ENCODE results near the gene SNTG2.
"Not testable (repeated sequence)": the region's sequence is repeated elsewhere in the genome, so short reads cannot be mapped to it uniquely, and the experiment has no call there.

Gene SNTG2

GRCh38 chr2:1097101-1097500 lies 146.5 kb downstream of the SNTG2 start:
- Histone ChIP-seq H3K27ac (no peak overlapping the region), H3K9me3 (replicated peaks in 1 of 11) (no peaks in the 10 kb centered on the region), H3K9ac (no peak overlapping the region), H3K4me1 (peaks cover under 1 to 5% (median 2%) of the 10 kb centered on the region in 10 experiments; a peak in 18 of 20 replicates), H3K27me3 (no peaks in the 10 kb centered on the region), H3K4me2 (0 out of 22 replicates have a peak overlapping the region, but pooled peaks of 2 of the 11 experiments have one; percentile 17 to 22), H4K20me1 (no peaks in the 10 kb centered on the region), H3K4me3 (no peak overlapping the region), H3K36me3 (no peaks in the 10 kb centered on the region)
- no peak for TF ChIP-seq Cebpa-rat (IDR thresholded peaks at IDR 0.05)

GRCh38 chr2:1099418-1099817 lies 148.8 kb downstream of the SNTG2 start:
- no peaks in the 10 kb centered on the region for H3K9me3 ChIP-seq (replicated peaks in 1 of 11)
- H3K27me3 ChIP-seq: no peaks in the 10 kb centered on the region
- no peaks in the 10 kb centered on the region for H3K36me3 ChIP-seq
- no peak overlapping the region for H3K27ac ChIP-seq
- H3K4me3 ChIP-seq: no peak overlapping the region
- peaks cover 7 to 14% (median 10%) of the 10 kb centered on the region in 10 experiments; a peak in 19 of 20 replicates for H3K4me1 ChIP-seq
- TF ChIP-seq Cebpa-rat (IDR thresholded peaks at IDR 0.05): no peak
- H3K4me2 ChIP-seq: no peak overlapping the region
- H3K9ac ChIP-seq: no peak overlapping the region
- no peaks in the 10 kb centered on the region for H4K20me1 ChIP-seq

GRCh38 chr2:1101011-1101782 lies 150.5 kb downstream of the SNTG2 start:
- H3K4me1 ChIP-seq: peaks cover 7 to 14% (median 10%) of the 10 kb centered on the region in 10 experiments; a peak in 19 of 20 replicates
- H3K4me2 ChIP-seq: no peak overlapping the region
- H3K9me3 ChIP-seq (replicated peaks in 1 of 11): no peaks in the 10 kb centered on the region
- H3K36me3 ChIP-seq: no peaks in the 10 kb centered on the region
- no peak overlapping the region for H3K4me3 ChIP-seq
- no peak for TF ChIP-seq Cebpa-rat (IDR thresholded peaks at IDR 0.05)
- no peak overlapping the region for H3K9ac ChIP-seq
- no peaks in the 10 kb centered on the region for H3K27me3 ChIP-seq
- H4K20me1 ChIP-seq: no peaks in the 10 kb centered on the region
- H3K27ac ChIP-seq: no peak overlapping the region

GRCh38 chr2:1101982-1102590 lies 151.4 kb downstream of the SNTG2 start:
- Histone ChIP-seq H3K4me3 (no peak overlapping the region), H3K4me2 (peak overlapping the region; percentile 8 to 68 (median 50); a peak in 20 of 22 replicates), H4K20me1 (no peaks in the 10 kb centered on the region), H3K9me3 (replicated peaks in 1 of 11) (no peaks in the 10 kb centered on the region), H3K9ac (no peak overlapping the region), H3K36me3 (no peaks in the 10 kb centered on the region), H3K27ac (no peak overlapping the region), H3K4me1 (peaks cover 7 to 14% (median 10%) of the 10 kb centered on the region in 10 experiments; a peak in 19 of 20 replicates), H3K27me3 (no peaks in the 10 kb centered on the region)
- no peak for TF ChIP-seq Cebpa-rat (IDR thresholded peaks at IDR 0.05)

GRCh38 chr2:1104364-1104763 lies 153.7 kb downstream of the SNTG2 start:
- H3K27ac ChIP-seq: no peak overlapping the region
- H3K9me3 ChIP-seq (replicated peaks in 1 of 11): no peaks in the 10 kb centered on the region
- no peak for TF ChIP-seq Cebpa-rat (IDR thresholded peaks at IDR 0.05)
- H3K4me1 ChIP-seq: peaks cover 7 to 16% (median 13%) of the 10 kb centered on the region in 10 experiments; a peak in 19 of 20 replicates
- no peaks in the 10 kb centered on the region for H4K20me1 ChIP-seq
- H3K27me3 ChIP-seq: no peaks in the 10 kb centered on the region
- H3K9ac ChIP-seq: no peak overlapping the region
- no peaks in the 10 kb centered on the region for H3K36me3 ChIP-seq
- H3K4me2 ChIP-seq: no peak overlapping the region
- H3K4me3 ChIP-seq: no peak overlapping the region

- H3K4me2 ChIP-seq; H3K27ac ChIP-seq; H3K9ac ChIP-seq; H3K27me3 ChIP-seq; H3K36me3 ChIP-seq; H3K9me3 ChIP-seq (replicated peaks in 1 of 11); H3K4me3 ChIP-seq; H4K20me1 ChIP-seq: not testable (repeated sequence)
- H3K4me1 ChIP-seq: peaks cover 7 to 16% (median 13%) of the 10 kb centered on the region in 10 experiments; a peak in 19 of 20 replicates
Observed at GRCh38 chr2:1106344-1106743, 155.7 kb downstream of the SNTG2 start.

GRCh38 chr2:1115843-1116539 lies 165.3 kb downstream of the SNTG2 start:
- no peaks in the 10 kb centered on the region for H3K27me3 ChIP-seq
- no peaks in the 10 kb centered on the region for H4K20me1 ChIP-seq
- no peaks in the 10 kb centered on the region for H3K4me1 ChIP-seq
- TF ChIP-seq Cebpa-rat (IDR thresholded peaks at IDR 0.05): no peak
- H3K4me3 ChIP-seq: no peak overlapping the region
- H3K9ac ChIP-seq: no peak overlapping the region
- no peaks in the 10 kb centered on the region for H3K36me3 ChIP-seq
- no peak overlapping the region for H3K4me2 ChIP-seq
- H3K27ac ChIP-seq: no peak overlapping the region
- peaks cover 71 to 83% (median 78%) of the 10 kb centered on the region in 11 experiments for H3K9me3 ChIP-seq (replicated peaks in 1 of 11)

GRCh38 chr2:1117569-1117968 lies 166.9 kb downstream of the SNTG2 start:
- no peak overlapping the region for H3K4me2 ChIP-seq

GRCh38 chr2:1125217-1125616 lies 174.6 kb downstream of the SNTG2 start:
- no peaks in the 10 kb centered on the region for H3K27me3 ChIP-seq
- no peaks in the 10 kb centered on the region for H3K4me1 ChIP-seq
- no peaks in the 10 kb centered on the region for H4K20me1 ChIP-seq
- no peak overlapping the region for H3K4me2 ChIP-seq
- H3K9ac ChIP-seq: no peak overlapping the region
- H3K4me3 ChIP-seq: no peak overlapping the region
- TF ChIP-seq Cebpa-rat (IDR thresholded peaks at IDR 0.05): no peak
- H3K9me3 ChIP-seq (replicated peaks in 1 of 11): no peaks in the 10 kb centered on the region
- H3K27ac ChIP-seq: no peak overlapping the region
- no peaks in the 10 kb centered on the region for H3K36me3 ChIP-seq

More at GRCh38 chr2:1117569-1117968, 166.9 kb downstream of the SNTG2 start:
- no peak overlapping the region for H3K9ac ChIP-seq
- no peak for TF ChIP-seq Cebpa-rat (IDR thresholded peaks at IDR 0.05)
- no peaks in the 10 kb centered on the region for H3K36me3 ChIP-seq
- H3K27ac ChIP-seq: no peak overlapping the region
- H3K4me3 ChIP-seq: no peak overlapping the region
- H3K9me3 ChIP-seq (replicated peaks in 1 of 11): peaks cover 55 to 67% (median 62%) of the 10 kb centered on the region in 11 experiments
- no peaks in the 10 kb centered on the region for H3K4me1 ChIP-seq
- no peaks in the 10 kb centered on the region for H3K27me3 ChIP-seq
- H4K20me1 ChIP-seq: no peaks in the 10 kb centered on the region

Measured in BLaER1 treated with 17β-estradiol and CSF1 and Interleukin-3, amounts not matched to agents 10 nM and 100 nM (cell line).